HG02938 (cell line): Measurements from ENCODE around the gene LRRC23.
A peak's percentile ranks its signal among the peaks of the same experiment; 100 is the strongest.

Experiments
- ATAC-seq: cut with Tn5 transposase; IDR thresholded peaks from one replicate; pipeline ENCODE4 v1.9.1; 2021; ENCODE audit warnings: mild to moderate bottlenecking, moderate library complexity; ENCODE audit not compliant: unreplicated experiment

The LRRC23 gene

GRCh38 chr12:6955108-6956020 is 50.7 kb downstream of the LRRC23 start:
- no peak for ATAC-seq

- no peak for ATAC-seq
Observed at GRCh38 chr12:6956021-6956727, 51.6 kb downstream of the LRRC23 start.

- no peak for ATAC-seq
Observed at GRCh38 chr12:6957151-6957701, 52.6 kb downstream of the LRRC23 start.

- ATAC-seq = no peak
Observed at GRCh38 chr12:6957741-6958608, 53.4 kb downstream of the LRRC23 start.

GRCh38 chr12:6958609-6959057 is 54.0 kb downstream of the LRRC23 start:
- ATAC-seq = no peak

GRCh38 chr12:6959058-6959804 is 54.6 kb downstream of the LRRC23 start:
- peak; percentile 45 for ATAC-seq

- no peak for ATAC-seq
Observed at GRCh38 chr12:6959805-6960592, 55.4 kb downstream of the LRRC23 start.

GRCh38 chr12:6960593-6961277 is 56.1 kb downstream of the LRRC23 start:
- ATAC-seq = no peak

- ATAC-seq = no peak
Observed at GRCh38 chr12:6961278-6961694, 56.7 kb downstream of the LRRC23 start.

GRCh38 chr12:6961695-6962284 is 57.2 kb downstream of the LRRC23 start:
- no peak for ATAC-seq

GRCh38 chr12:6962285-6963015 is 57.8 kb downstream of the LRRC23 start:
- ATAC-seq = no peak

- ATAC-seq = no peak
Observed at GRCh38 chr12:6963016-6963731, 58.6 kb downstream of the LRRC23 start.
